ENCODE data around the gene LRP3.

LRP3 gene

DNA sequence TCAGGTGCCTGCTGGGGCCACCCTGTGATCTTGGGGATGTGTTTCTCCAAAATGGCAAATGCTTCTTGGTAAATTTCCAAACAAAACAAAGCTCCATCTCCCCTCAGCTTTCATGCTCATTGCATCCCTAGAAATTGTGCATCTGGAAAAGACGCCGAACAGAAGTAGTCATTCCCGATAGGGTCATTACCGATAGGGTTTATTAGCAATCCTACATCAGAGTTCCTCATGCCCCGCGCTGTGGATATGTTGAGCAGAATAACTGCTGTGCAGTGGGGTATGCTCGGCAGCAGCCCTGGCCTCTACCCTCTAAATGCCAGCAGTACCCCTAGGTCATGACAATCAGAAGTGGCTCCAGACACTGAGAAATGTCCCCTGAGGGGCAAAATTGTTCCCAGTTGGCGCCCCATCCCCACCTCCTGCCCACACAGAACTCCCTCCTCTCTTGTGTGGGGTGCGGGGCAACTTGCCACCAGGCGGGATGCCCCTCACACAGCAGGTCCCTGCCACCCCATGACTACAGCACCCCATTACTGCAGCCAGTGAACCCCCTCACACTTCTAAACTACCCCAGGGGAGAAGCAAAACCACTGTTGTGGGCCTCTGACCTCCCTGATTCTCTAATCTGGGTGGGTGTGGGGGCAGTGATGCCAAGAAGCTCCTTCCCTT is 44.5 kb downstream of the LRP3 start:
- no peak for DNase-seq (ENCODE audit: low spot score)

- DNase-seq (ENCODE audit: low spot score) = peak; percentile 24
Measured at GRCh38 chr19:33239223-33239975, 45.3 kb downstream of the LRP3 start.

GRCh38 chr19:33240181-33240771 is 46.1 kb downstream of the LRP3 start:
- DNase-seq (ENCODE audit: low spot score) = no peak

DNA sequence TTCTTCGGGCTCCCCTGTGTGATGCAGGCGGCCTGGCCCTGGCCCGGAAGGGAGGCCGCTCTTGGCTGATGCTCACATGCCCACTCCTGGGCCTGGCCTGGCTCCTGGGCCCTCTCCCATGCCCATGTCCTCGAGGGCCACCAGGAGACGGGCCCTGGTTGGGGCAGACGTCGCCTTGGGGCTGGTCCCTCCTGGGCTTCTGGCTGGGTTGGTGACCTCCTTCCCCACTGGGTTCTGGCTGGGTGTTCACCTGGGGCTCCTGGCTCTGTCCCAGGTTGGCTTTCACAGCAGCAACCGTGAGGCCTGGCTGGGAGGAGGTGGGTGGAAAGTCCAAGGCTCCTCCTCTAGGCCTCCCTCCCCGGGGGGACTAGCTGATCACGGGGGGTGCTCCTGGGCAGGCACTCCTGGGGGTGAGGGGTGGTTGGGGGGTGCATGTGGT is 47.0 kb downstream of the LRP3 start:
- DNase-seq (ENCODE audit: low spot score) = no peak

DNA sequence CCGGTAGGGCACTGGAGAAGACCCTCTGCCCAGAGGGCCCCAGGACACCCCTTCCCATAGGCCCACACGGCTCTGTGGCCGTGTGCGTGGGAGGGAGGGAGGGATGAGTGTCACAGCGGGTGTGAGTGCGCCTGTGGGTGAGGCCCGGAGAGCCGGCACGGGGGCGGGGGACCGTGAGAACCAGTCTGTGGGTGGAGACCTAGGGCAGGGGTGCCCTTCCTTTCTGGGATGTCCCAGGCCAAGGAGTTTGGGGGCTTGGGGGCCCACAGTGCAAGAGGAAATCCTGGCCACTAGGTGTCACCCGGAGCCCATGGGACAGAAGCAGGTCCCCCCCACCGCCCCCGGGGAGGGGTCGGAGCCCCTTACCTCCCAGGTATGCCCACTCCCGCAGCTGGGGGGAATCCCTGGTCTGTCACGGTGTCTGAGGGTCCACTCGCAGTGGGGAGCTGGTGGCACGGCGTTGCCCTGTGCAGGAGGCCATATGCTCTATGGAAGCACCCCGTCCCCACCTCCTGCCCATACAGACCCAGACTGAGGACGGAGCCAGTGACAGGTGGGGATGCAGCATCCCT is 47.5 kb downstream of the LRP3 start:
- peak; percentile 45 for DNase-seq (ENCODE audit: low spot score)

DNA sequence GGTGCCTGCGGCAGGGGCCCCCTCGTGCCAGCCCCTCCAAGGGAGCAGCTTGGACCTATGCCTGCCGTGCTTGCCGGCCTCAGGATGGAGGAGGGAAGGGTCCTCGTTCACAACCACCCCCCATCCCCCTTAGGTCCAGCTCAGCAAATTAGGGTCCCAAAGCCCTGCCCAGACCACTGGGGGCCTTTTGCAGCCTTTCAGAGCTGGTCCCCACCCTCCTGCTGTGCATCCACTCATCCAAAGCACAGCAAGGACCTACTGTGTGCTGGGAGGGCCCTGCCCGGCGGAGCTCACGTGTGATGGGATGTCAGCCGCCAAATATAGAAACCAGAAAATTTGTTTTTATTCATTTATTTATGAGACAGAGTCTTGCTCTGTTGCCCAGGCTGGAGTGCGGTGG is 48.0 kb downstream of the LRP3 start:
- no peak for DNase-seq (ENCODE audit: low spot score)

DNA sequence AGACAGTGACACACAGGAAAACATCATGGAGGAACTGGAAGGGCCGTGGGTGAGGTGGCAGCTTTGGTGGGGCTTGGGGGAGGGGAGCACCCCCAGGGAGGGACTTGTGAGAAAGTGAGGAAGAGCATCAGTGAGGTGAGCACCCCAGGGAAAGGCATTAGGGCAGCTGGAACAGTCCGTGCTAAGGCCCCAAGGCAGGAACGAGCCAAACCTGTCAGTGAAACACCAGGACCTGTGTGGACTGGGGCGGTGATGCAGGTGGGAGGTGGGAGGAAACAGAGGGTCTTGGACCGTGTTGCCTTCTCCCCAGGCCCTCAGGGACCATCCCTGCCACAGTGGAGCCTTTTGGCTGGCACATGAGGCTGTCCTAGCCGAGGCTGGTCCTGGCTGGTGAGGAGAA is 48.8 kb downstream of the LRP3 start:
- DNase-seq (ENCODE audit: low spot score) = no peak

DNA sequence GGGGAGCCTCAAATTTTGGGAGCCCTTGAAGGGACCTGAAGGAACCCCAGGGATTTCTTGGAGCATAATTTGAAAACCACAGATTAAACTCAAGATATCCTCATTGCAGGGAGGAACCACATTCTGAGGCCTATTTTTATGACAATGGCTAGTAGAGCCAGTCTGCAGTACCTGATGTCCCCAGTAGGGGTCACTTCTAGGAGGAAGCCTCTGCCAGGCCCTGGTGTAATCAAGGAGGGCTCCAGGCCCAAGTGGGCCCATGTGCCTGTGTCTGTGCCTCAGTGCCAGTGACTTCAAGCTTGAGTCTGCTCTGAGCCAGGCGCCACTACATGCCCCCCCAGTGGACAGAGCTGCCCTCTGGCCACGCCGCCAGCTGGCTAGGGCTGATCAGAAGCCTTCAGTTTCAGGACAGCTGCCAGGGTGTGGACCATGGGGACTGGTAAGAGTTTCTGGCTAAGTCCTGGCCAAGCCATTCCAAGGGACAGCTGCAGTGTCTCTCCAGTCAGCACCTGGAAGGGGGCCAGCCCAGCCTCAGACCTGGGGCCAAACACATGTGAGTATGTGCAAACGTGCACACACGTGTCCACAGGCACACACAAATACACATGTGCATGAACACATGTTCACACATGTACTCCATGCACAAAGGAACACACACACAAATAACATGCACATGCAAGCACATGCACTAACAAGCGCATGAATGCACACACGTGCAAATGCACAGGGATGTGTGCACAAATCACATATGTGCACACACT is 52.0 kb downstream of the LRP3 start:
- DNase-seq (ENCODE audit: low spot score) = no peak

DNA sequence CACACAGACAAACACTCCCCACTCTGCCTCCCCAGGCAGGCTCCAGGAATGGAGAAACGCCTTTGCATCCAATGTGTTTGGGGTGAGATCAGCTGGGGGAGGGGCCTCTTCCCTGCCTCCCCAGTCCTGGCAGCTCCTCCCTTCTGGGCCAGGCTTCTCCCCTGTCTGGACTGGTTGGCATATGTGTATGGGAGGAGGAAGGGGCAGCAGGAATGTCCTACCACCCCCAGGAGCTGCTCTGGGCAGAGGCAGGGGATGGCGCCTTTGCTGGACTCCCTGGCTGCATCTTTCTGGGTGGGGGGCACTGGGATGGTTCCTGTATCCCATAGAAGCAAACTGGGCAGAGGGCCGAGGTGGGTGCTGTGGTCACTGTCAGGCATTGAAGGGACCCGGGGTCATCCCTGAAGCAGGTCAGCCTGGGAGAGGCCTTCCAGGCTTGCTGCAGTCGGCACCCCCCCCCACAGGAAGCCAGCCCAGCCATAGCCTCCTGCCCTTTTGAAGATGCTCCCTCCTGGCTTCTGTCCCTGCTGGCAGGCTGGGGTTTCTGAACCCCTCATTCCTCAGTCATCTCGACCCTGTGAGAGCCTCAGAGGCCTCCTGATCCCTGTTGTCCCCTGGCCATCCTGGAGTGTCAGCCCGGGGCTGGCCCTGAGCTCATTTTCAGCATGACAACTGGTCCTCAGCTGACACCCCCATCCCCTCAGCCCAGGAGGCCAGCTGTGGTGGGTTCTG is 52.7 kb downstream of the LRP3 start:
- DNase-seq (ENCODE audit: low spot score) = no peak

DNA sequence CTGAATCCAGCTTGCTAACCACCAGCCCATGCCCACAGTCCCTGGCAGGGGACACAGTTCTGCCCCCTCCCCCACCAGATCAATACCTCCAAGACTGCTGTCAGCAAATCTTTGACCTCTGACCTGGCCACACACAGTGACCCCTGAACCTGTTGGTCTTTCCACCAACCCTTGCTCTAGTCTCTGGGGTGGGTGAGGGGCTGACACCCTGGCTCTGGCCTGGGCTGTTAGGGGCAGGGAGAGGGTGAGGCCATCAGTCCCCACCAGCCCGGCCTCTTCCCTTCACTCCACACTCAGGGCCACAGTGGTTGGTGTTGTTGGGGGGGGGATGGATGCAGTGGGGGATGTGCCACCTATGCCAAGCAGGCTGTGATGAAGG is 53.3 kb downstream of the LRP3 start:
- DNase-seq (ENCODE audit: low spot score) = no peak

GRCh38 chr19:33248104-33248503 is 54.0 kb downstream of the LRP3 start:
- DNase-seq (ENCODE audit: low spot score) = no peak

- no peak for DNase-seq (ENCODE audit: low spot score)
Measured at GRCh38 chr19:33248553-33248953, 54.4 kb downstream of the LRP3 start.

- DNase-seq (ENCODE audit: low spot score) = no peak
Measured at GRCh38 chr19:33248954-33249613, 55.0 kb downstream of the LRP3 start.

- DNase-seq (ENCODE audit: low spot score) = no peak
Measured at GRCh38 chr19:33249740-33250366, 55.7 kb downstream of the LRP3 start.

DNA sequence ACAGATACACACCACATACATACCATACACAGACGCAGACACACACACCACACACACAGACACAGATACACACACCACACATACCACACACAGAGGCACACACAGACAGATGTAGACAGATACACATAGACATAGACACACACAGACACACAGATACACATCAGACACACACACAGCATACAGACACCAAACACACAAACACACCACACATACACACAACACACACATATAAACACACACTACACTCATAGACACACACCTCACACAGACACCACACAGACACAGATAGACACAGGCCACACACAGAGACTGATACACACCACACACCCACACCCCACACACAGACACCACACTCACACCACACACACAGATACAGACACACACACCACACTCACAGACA is 56.4 kb downstream of the LRP3 start:
- no peak for DNase-seq (ENCODE audit: low spot score)

- no peak for DNase-seq (ENCODE audit: low spot score)
Measured at GRCh38 chr19:33251076-33251475, 56.9 kb downstream of the LRP3 start.

DNA sequence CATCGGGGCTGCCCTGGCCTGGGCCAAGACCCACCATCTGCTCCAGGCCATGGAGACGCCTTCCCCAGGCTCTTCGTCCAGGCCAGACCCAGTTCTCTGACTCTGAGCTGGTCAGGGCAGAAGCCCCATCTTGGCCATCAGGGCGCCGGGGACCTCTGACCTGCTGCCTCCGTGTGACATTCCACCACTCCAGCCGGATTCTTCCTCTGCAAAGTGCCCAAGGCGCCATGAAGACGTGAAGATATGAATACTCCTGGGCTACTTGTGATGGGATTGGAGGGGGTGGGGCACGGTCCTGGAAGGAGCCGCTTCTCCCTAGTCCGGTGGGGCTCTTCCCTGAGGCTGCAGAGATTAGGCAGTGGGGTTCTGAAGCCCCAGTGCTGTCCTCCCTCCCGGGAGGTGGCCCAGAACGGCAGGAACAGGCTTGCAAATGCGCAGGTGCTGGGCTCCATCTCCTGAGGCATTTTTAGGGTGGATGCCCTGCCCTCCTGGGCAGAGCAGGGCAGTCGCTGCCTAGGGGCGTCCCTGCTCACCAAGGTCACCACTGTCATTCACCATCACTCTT is 57.5 kb downstream of the LRP3 start:
- DNase-seq (ENCODE audit: low spot score) = no peak

DNA sequence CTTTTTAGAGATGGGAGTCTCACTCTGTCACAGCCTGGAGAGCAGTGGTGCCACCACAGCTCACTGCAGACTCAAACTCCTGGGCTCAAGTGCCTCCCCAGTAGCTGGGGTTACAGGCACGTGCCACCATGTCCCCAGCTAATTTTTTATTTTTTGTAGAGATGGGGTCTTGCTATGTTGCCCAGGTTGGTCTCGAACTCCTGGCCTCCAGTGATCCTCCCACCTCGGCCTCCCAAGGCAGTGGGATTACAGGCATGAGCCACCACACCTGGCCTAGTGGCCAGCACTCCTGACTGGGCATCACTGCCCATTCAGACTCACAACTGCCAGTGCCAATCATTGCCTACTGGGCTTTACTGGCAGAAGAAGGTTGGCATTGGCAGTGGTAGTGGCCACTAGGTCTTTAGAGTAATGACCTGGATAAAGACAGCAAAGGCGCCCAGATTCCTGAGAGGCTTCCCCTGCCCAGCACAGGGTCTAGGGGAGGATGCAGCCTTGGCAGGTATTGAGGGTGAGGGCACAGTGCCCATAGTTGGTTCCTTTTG is 58.4 kb downstream of the LRP3 start:
- no peak for DNase-seq (ENCODE audit: low spot score)

- DNase-seq (ENCODE audit: low spot score) = no peak
Measured at GRCh38 chr19:33252971-33253370, 58.8 kb downstream of the LRP3 start.

DNA sequence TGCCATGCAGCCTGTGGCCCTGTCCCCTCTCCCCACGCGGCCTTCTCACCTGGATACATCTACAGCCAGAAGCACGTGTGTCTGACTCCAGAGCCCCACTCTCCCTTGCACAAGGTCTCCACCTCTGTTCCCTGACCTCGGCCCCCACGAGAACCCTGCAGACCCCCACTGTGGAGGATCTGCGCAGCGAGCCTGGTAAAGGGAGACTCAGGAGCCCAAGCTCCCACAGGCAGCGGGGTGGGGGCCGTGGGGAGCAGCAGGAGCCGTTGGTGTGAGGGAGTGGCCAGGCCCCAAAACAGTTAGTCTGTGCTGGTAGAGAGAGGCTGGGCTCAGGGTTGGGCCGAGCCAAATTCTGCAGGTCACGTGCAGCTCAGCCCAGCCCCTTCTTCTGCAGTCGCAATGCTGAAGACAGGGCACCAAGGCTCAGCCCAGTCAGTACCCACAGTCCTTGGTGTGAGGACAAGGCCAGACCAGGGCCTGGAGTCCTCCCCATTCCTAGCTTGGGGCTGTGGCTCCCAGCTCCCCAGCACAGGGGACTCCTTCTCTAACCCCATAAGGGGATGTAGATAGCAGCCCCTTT is 60.2 kb downstream of the LRP3 start:
- DNase-seq (ENCODE audit: low spot score) = no peak
